Measurements from ENCODE around the gene CD74. TPM values are rescaled to one million over a fixed set of nuclear protein-coding genes. Genes with fewer than 3 reads are reported as not detected.

The CD74 gene
- total RNA-seq, 1 donor from 2014 or later = 989 TPM

DNA sequence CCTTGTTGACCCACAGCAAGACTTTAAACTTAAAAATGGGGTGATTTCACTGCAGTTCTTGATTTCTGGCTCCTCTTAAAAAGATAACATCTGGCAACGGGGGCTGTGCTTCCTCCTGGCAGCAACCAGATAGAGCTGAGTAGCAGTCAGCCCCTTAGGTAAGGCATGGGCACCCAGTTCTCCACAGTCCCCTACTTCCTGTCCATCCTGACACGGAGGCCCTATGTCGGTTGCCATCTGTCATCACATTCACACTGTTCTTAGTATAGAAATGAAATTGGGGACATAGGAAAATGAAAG lies 11.7 kb downstream of the CD74 start:
- DNase-seq (ENCODE audit: low spot score) (no peak), ATAC-seq (no peak)
- intact Hi-C loops (cut with DNase I) = no loop called here

DNA sequence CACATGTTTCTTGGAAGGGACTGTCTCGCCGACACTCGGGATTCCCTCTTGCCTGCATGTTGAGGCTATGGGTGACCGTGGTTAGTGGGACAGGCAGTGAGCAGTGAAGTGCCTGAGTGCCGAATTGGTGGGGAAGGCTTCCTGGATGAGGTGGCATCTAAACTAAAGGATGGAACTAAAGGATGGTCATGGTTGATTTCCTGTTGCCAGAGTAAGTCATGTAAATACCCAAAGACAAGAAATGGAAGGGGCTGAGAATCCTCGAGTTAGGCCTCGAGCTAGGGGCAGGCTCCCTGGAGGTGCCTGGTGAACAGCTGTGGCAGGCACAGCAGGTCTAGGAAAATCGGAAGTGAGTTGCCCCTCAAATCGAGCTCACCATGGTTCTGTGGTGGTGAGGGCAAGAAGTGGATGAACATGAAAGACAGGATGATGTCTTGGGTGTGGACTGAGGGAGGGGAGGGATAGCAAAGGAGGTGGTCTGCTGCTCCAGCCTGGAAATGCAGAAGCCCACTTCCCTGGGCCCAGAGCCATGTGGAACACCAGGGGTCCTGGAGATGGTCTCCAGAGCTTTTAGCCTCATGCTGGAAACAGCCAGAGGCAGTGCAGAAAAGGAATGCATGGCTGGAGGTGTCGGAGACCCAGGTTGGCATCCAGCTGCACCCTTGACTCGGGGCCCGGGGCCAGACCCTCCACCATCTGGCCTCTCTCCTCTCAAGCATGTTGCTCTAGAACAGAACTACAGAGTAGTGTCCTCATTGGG lies 12.2 kb downstream of the CD74 start:
- ATAC-seq = no peak
- no peak for DNase-seq (ENCODE audit: low spot score)
- intact Hi-C loops (cut with DNase I) = no loop called here

DNA sequence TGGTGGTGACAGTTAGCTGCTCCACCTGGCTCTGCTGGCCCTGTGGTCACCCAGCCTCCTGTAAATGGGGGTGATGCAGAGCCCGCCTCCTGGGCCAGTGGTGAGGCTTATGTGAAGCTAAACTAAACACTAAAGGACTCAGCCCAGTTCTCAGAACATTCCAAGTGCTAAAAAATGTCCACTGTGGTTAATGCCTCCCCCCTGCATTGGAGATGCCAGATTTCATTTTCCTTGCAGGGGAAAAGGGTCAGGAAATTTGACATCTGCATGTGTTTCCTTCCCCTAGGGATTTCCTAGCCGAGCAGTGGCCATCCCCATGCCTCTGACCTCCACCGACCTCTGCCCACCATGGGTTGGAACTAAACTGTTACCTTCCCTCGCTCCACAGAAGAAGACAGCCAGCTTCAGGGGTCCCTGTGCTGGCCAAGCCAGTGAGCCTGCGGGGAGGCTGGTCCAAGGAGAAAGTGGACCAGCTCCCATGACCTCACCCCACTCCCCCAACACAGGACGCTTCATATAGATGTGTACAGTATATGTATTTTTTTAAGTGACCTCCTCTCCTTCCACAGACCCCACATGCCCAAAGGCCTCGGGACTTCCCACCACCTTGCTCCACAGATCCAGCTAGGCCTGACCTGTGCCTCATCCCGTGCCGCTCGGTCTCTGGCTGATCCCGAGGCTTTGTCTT lies 13.0 kb downstream of the CD74 start:
- intact Hi-C loops (cut with DNase I) = no loop called here
- no peak for DNase-seq (ENCODE audit: low spot score)
- no peak for ATAC-seq

DNA sequence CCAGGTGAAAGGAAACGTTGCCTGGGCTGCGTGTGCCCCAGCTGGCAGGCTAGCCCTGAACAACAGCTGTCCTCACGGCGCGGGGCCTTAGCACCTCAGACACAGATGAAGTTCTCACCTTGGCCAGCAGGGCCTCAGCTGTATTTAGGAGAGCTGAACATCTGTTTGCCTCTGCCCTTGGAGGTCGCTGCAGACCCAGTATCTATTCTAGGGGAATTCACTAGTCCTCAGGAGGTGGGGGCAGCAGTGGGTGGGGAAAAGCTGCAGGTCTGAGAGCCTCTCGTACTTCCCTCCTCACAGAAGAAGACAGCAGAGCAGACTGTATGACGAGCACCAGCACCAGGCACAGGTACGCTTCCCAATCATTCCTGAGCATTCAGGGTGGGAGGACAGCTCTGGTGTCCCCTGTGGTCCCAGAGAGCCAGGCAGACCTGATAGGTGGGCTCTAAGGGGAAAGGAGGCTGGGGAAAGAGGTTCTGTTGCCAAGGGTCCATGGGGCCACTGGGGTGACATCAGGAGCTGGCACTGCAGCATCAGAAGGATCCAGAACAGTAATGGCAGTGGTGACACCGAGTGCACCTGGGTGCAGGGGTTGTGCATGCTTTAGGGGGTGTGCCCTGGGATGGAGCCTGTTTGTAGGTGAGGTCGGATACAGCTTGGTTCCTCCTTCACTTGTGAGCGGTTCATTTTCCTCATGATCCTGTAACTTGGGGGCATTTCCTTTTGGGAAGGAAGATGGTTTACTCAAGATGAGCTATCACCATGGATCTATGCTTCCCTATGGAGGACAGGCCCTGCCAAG lies 13.8 kb downstream of the CD74 start:
- ATAC-seq = no peak
- no peak for DNase-seq (ENCODE audit: low spot score)
- intact Hi-C loops (cut with DNase I) = no loop called here

DNA sequence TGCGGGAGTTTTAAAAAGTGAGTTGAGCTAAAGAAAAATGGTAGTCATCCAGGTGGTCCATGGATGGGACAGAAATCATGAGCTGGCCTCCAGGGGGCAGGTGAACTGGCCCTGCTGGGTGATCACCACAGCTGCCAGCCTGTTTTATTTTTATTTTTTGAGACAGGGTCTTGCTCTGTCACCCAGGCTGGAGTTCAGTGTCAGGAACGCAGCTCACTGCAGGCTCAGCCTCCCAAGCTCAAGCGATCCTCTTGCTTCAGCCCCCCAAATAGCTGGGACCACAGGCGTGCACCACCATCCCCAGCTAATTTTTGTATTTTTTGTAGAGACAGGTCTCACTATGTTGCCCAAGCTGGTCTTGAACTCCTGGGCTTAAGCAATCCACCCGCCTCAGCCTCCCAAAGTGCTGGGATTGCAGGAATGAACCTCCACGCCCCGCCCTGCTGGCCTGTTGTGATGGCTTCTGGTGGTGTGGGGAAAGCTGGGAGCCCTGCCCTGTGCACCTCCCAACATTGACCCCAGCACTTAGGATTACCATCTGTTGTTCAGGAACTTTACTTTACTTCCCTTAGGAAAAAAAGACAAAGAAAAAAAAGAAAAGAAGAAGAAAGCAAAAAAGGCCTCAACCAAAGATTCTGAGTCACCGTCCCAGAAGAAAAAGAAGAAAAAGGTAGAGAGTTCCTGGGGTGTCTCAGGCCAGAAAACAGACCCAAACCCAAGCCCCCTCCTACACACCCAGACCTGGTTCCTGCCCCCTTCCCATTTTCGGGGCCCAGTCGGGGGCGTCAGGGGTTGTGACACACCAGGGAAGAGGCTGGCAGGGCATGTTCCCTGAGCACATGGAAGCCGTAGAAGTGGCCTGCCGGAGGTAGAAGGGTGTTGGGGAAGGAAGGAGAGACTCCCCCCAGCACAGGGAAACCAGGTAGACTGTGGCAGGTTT lies 14.7 kb downstream of the CD74 start:
- intact Hi-C loops (cut with DNase I) = no loop called here
- ATAC-seq = peak; percentile 58

GRCh38 chr5:150397146-150397781 lies 15.4 kb downstream of the CD74 start:
- intact Hi-C loops (cut with DNase I) = no loop called here

More for the DNA sequence above, 14.7 kb downstream of the CD74 start:
- no peak for DNase-seq (ENCODE audit: low spot score)

GRCh38 chr5:150396267-150396666 lies 16.4 kb downstream of the CD74 start:
- ATAC-seq = no peak
- DNase-seq (ENCODE audit: low spot score) = no peak
- intact Hi-C loops (cut with DNase I) = no loop called here

More at GRCh38 chr5:150397146-150397781, 15.4 kb downstream of the CD74 start:
- DNase-seq (ENCODE audit: low spot score) (no peak), ATAC-seq (no peak)

DNA sequence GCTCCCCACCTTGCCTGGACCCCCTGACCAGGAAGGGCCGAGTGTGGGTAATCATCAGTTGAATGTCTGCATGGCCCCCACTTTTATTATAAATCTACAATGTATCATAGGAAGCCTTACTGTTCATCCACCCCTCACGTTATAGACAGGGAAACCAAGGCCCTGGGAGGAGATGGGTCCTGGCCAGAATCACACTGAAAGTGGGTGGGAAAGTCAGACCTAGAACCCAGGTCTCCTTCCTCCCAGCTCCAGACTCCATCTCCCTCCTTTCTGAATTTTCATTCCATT lies 17.1 kb downstream of the CD74 start:
- ATAC-seq = no peak
- DNase-seq (ENCODE audit: low spot score) = no peak
- intact Hi-C loops (cut with DNase I) = no loop called here

- intact Hi-C loops (cut with DNase I) = no loop called here
- DNase-seq (ENCODE audit: low spot score) (no peak), ATAC-seq (no peak)
These were observed 17.6 kb downstream of the CD74 start for GRCh38 chr5:150394912-150395687.

DNA sequence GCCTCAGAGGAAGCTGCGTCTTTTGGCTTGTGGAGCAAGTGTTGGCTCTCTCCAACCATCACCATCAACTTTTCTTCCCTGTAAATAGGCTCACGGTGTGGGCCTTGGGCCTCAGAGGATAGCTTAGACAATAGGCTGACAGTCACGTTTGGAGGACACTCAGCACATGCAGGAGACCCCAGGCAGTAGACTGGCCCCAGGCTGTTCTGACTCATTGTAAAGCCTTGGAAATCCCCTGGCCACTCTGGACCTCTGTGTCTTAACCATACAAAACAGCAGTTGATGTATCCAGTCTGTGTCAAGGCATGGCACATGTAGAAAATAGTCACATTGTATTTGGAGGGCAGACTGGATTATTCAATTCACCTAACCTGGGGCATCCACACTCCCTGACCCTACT lies 18.6 kb downstream of the CD74 start:
- DNase-seq (ENCODE audit: low spot score) (no peak), ATAC-seq (no peak)
- intact Hi-C loops (cut with DNase I) = no loop called here

DNA sequence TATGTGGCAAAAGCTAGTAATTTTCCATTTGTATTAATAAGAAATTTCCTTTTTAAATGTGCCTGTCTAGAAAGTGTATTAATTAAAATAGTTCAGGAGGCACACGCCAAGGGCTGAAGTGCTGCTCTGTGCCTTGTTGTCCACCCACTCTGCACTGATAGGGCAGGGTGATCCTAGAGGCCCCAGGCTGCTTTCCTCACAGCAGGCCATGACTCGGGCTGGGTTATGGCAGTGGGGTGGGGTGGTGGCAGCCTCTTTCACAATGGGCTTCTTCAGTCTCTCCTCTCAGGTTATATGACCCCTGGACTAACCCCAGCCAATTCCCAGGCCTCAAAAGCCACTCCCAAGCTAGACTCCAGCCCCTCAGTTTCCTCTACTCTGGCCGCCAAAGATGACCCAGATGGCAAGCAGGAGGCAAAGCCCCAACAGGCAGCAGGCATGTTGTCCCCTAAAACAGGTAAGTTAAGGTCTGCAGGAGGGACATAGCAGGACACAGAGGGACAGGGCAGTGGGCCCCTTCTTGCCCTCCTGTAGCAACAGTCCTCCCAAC lies 19.5 kb downstream of the CD74 start:
- intact Hi-C loops (cut with DNase I) = no loop called here
- no peak for DNase-seq (ENCODE audit: low spot score)
- ATAC-seq = no peak

DNA sequence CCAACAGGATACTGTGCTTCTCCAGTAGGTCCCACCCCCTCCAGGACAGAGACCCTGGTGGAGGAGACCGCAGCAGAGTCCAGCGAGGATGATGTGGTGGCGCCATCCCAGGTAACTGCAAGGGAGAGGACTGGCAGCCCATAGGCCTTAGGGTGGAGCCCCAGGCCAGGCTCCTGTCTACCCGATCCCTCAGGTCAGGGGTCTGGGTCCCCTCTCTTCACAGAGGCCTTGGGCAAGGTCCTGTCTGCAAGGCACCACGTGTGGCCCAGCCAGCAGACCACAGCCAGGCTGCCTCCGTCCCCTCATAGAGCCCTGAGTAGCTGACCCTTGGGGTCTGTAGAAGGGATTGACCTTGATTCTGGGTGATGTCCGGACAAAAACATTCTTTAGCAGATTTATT lies 20.0 kb downstream of the CD74 start:
- ATAC-seq (no peak), DNase-seq (ENCODE audit: low spot score) (no peak)
- intact Hi-C loops (cut with DNase I) = no loop called here

DNA sequence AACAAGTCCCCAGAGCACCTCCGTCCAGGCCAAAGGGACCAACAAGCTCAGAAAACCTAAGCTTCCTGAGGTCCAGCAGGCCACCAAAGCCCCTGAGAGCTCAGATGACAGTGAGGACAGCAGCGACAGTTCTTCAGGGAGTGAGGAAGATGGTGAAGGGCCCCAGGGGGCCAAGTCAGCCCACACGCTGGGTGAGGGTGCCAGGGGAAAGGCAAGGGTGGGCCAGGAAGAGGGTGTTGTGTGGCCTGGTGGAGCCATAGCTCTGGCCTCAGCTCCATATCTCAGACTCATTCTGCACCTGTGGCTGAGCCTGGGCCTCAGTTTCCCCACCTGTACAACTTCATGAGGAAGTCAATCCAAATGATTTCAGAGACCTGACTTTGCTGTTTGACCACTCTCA lies 20.7 kb downstream of the CD74 start:
- intact Hi-C loops (cut with DNase I) = no loop called here

DNA sequence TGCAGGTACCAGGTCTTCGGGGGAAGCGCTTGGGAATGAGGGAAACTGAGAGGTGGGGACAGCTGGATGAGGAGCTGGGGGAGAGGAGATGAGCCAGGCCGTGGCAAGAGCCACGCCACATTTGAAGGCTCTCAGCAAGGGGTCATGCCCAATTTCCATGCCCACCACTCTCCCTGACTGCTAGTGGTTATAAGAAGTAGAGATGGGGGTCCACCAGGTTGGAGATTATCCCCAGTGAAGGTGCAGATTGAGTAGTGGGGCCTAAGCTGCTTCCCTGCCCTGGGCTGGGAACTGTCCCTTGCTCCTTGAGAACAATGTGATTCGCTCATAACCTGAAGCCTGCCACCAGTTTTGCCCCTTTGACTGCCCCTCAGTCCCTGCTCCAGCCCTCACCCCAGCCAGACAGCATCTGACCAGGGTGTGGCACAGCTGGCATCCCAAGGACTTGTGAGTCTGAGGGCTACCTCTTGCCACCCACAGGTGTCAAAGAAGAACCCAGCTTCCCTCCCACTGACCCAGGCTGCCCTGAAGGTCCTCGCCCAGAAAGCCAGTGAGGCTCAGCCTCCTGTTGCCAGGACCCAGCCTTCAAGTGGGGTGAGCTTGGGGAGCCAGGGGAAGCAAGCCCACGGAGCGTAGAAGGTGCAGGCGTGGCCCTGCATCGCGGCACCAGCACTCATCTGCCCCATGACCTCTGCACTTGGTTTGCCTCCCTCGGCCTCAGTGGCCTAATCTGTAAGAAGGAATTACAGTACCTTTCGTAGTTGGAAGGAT lies 21.5 kb downstream of the CD74 start:
- ATAC-seq (no peak), DNase-seq (ENCODE audit: low spot score) (no peak)

More for the DNA sequence above, 20.7 kb downstream of the CD74 start:
- ATAC-seq (no peak), DNase-seq (ENCODE audit: low spot score) (no peak)

DNA sequence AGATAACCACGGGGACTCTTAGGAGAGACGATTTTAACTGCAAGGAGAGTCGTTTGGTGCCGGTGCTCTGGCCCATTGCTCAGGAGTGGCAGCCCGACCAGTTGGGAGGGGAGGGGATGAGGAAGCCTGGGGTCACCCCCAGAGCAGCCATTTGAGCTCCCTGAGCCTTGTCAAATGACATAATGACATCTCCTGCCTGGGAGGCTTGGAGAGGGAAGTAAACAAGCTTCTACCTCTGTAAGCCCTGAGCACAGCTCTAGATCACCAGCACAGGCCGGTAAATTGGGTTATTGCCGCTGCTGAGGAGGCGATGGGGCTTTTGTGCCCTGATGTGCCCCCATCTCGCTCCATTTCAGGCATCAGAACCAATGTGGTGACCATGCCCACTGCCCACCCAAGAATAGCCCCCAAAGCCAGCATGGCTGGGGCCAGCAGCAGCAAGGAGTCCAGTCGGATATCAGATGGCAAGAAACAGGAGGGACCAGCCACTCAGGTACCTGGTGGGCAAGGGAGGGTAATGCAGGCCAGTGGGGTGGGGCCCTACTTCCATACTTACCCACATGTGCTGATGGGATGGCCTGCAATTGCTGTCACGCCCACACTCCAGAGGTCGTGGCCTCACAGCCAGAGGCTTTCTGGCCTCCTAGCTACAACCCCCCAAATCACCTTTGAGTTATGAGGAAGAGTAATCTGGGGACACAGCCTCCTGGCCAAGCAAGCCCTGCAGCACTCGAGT lies 23.0 kb downstream of the CD74 start:
- no peak for ATAC-seq
- intact Hi-C loops (cut with DNase I) = no loop called here
- DNase-seq (ENCODE audit: low spot score) = no peak

More for the DNA sequence above, 21.5 kb downstream of the CD74 start:
- intact Hi-C loops (cut with DNase I) = no loop called here
